Chondrocyte (in vitro differentiated cells): ENCODE data around the gene ASB13. TPM values are rescaled to one million over a fixed set of nuclear protein-coding genes. Genes with fewer than 3 reads are reported as not detected.

Experiments used
- DNase-seq: peaks from one replicate; pipeline ENCODE4 v3.0.0; 2021; ENCODE audit warnings: mixed read lengths, low spot score
- H3K27ac Mint-ChIP-seq: one replicate; pipeline ENCODE4 v1.8.0; 2021; ENCODE audit warnings: mild to moderate bottlenecking, moderate library complexity, mixed read lengths; ENCODE audit not compliant: unreplicated experiment
- H3K27me3 Mint-ChIP-seq: 2 replicates; pipeline ENCODE4 v1.8.0; 2021; ENCODE audit warnings: low read depth, mixed read lengths
- H3K36me3 Mint-ChIP-seq: 2 replicates; pipeline ENCODE4 v1.8.0; 2021; ENCODE audit warnings: low read depth, mixed read lengths
- H3K4me1 Mint-ChIP-seq: 2 replicates; pipeline ENCODE4 v1.8.0; 2021; ENCODE audit warnings: low read depth, mild to moderate bottlenecking, mixed read lengths
- H3K4me3 Mint-ChIP-seq: one replicate; pipeline ENCODE4 v1.8.0; 2021; ENCODE audit warnings: mild to moderate bottlenecking, moderate library complexity, mixed read lengths; ENCODE audit not compliant: unreplicated experiment
- H3K9me3 Mint-ChIP-seq: 2 replicates; pipeline ENCODE4 v1.8.0; 2021; ENCODE audit warnings: low read depth, mixed read lengths
- CTCF ChIP-seq: fragments of 200-600 bp; sonication (generic); IDR thresholded peaks from 2 replicates; pipeline ENCODE4 v1.5.0; 2021; ENCODE audit warnings: antibody characterized with exemption, mild to moderate bottlenecking, moderate library complexity
- total RNA-seq: library from RNA; stranded (reverse); gene quantifications from 3 replicates; pipeline ENCODE4 v1.2.1, GENCODE V29; 2021

The ASB13 gene
- total RNA-seq, 1 donor from 2014 or later = 14.0 TPM

- no peaks in the 10 kb centered on the region for H3K9me3 Mint-ChIP-seq
- H3K4me3 Mint-ChIP-seq = no peak overlapping the region
- H3K4me1 Mint-ChIP-seq = peaks cover 33% of the 10 kb centered on the region
- no peaks in the 10 kb centered on the region for H3K27me3 Mint-ChIP-seq
- H3K27ac Mint-ChIP-seq = no peak overlapping the region
- H3K36me3 Mint-ChIP-seq = peaks cover under 1% of the 10 kb centered on the region
- no peak for DNase-seq
- no peak for TF ChIP-seq CTCF
Measured at GRCh38 chr10:5633166-5633749, 33.1 kb downstream of the ASB13 start.

- Mint-ChIP-seq H3K27ac (peak overlapping the region; percentile 17), H3K27me3 (no peaks in the 10 kb centered on the region), H3K4me1 (peaks cover 37% of the 10 kb centered on the region), H3K36me3 (no peaks in the 10 kb centered on the region), H3K9me3 (no peaks in the 10 kb centered on the region), H3K4me3 (no peak overlapping the region)
- DNase-seq = no peak
- TF ChIP-seq CTCF = no peak
Measured at GRCh38 chr10:5632446-5632845, 33.9 kb downstream of the ASB13 start.

- Mint-ChIP-seq H3K4me1 (peaks cover 37% of the 10 kb centered on the region), H3K36me3 (no peaks in the 10 kb centered on the region), H3K27me3 (no peaks in the 10 kb centered on the region), H3K4me3 (no peak overlapping the region), H3K9me3 (no peaks in the 10 kb centered on the region), H3K27ac (peak overlapping the region; percentile 17)
- TF ChIP-seq CTCF = no peak
- no peak for DNase-seq
Measured at GRCh38 chr10:5631936-5632335, 34.5 kb downstream of the ASB13 start.

- Mint-ChIP-seq H3K27ac (no peak overlapping the region), H3K9me3 (no peaks in the 10 kb centered on the region), H3K4me3 (no peak overlapping the region), H3K27me3 (no peaks in the 10 kb centered on the region), H3K36me3 (no peaks in the 10 kb centered on the region), H3K4me1 (peaks cover 42% of the 10 kb centered on the region)
- DNase-seq = no peak
- TF ChIP-seq CTCF = peak; percentile 25
Measured at GRCh38 chr10:5630112-5630436, 36.3 kb downstream of the ASB13 start.

GRCh38 chr10:5629303-5630111 is 36.9 kb downstream of the ASB13 start:
- no peaks in the 10 kb centered on the region for H3K9me3 Mint-ChIP-seq
- H3K4me1 Mint-ChIP-seq = peaks cover 42% of the 10 kb centered on the region
- no peaks in the 10 kb centered on the region for H3K36me3 Mint-ChIP-seq
- H3K27ac Mint-ChIP-seq = no peak overlapping the region
- H3K27me3 Mint-ChIP-seq = no peaks in the 10 kb centered on the region
- DNase-seq = no peak
- peak; percentile 77 for TF ChIP-seq CTCF
- no peak overlapping the region for H3K4me3 Mint-ChIP-seq
